Bronchial epithelial cell (primary cell): ENCODE data around the gene FAM171A2. TPM values are rescaled to one million over a fixed set of nuclear protein-coding genes. Genes with fewer than 3 reads are reported as not detected.
A peak's percentile ranks its signal among the peaks of the same experiment; 100 is the strongest.
"Not testable (repeated sequence)": the region's sequence is repeated elsewhere in the genome, so short reads cannot be mapped to it uniquely, and the experiment has no call there.

Experiments used
- DNase-seq: peaks from one replicate; pipeline ENCODE4 v3.0.0-alpha.2; 2010; ENCODE audit warnings: low read depth
- FAIRE-seq: peaks from 2 replicates; lab custom pipeline; 2011; peaks lifted over from hg19 to GRCh38; lab: Jason Lieb, UNC
- H3K27me3 ChIP-seq: 2 replicates; pipeline ENCODE4 v1.5.1; 2011; ENCODE audit warnings: low read length; ENCODE audit not compliant: control insufficient read depth, insufficient read depth
- H3K36me3 ChIP-seq: 2 replicates; pipeline ENCODE4 v1.5.1; 2011; ENCODE audit warnings: low read length; ENCODE audit not compliant: control insufficient read depth, insufficient read depth
- H3K4me3 ChIP-seq: 2 replicates; pipeline ENCODE4 v1.5.1; 2011; ENCODE audit warnings: mild to moderate bottlenecking, low read depth, low read length, control low read depth
- total RNA-seq: library from RNA; depleted of rRNA; stranded (reverse); fragments of >200 nt; gene quantifications from 2 replicates; pipeline ENCODE4 v1.2.1, GENCODE V29; 2014
- TF ChIP-seq, protein P1 (sequence below): IDR thresholded peaks from 2 replicates; pipeline ENCODE4 v1.5.1; 2011; ENCODE audit warnings: mild to moderate bottlenecking, moderate library complexity, low read length, control low read depth, inconsistent platforms; ENCODE audit not compliant: insufficient read depth, severe bottlenecking

FAM171A2 gene
- total RNA-seq, 1 donor from 2014 or later: 0.53 TPM

DNA sequence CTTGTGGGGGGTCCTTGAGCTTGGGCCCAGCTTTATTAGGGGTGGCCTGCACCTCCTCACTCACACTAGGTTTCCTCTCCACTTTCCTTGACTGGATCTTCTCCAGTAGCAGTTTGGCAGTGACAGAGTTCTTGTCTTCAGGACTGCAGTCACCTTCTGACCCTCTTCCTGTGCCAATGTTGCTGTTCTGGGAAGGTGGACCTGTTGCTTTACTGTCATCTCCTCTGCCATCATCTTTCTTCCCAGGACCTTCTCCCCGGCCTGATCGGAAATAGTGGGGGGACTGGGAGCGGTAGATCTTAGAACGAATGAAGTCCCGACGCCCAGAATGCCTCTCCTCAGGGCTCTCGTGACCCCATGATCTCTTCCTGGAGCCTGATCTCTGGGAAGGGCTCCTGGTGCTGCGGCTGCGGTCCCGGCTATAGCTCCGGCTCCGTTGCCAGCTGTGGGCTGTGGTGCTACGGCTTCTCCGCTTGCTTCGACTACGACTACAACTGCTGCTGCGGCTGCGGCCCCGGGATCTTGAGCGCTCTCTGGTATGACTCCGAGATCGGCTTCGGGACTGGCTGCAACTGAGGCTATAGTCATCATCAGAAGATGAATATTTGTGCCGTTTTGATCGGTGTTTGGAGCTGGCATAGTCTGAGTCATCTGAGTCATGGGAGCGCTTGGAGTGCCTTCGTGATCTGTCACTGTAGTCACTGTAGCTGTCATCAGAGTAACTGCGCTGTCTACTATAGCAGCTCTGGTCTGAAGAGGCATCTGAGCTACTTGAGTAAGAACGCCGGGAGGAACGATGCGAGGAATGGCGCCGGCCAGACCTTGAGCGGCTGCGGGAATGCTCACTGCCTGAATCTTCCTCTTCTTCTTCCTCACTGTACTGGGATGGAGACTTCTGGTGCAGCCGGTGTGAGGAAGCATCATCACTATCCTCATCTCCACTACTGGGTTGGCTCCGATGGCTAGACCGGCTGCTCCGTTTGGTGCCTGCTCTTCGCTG lies 35.3 kb upstream of the FAM171A2 start:
- Histone ChIP-seq H3K36me3 (peaks cover 27% of the 10 kb centered on the region), H3K4me3 (no peak overlapping the region), H3K27me3 (no peaks in the 10 kb centered on the region)
- no peak for DNase-seq
- TF ChIP-seq, protein P1, sequence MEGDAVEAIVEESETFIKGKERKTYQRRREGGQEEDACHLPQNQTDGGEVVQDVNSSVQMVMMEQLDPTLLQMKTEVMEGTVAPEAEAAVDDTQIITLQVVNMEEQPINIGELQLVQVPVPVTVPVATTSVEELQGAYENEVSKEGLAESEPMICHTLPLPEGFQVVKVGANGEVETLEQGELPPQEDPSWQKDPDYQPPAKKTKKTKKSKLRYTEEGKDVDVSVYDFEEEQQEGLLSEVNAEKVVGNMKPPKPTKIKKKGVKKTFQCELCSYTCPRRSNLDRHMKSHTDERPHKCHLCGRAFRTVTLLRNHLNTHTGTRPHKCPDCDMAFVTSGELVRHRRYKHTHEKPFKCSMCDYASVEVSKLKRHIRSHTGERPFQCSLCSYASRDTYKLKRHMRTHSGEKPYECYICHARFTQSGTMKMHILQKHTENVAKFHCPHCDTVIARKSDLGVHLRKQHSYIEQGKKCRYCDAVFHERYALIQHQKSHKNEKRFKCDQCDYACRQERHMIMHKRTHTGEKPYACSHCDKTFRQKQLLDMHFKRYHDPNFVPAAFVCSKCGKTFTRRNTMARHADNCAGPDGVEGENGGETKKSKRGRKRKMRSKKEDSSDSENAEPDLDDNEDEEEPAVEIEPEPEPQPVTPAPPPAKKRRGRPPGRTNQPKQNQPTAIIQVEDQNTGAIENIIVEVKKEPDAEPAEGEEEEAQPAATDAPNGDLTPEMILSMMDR: no peak
- FAIRE-seq: peak; percentile 75

DNA sequence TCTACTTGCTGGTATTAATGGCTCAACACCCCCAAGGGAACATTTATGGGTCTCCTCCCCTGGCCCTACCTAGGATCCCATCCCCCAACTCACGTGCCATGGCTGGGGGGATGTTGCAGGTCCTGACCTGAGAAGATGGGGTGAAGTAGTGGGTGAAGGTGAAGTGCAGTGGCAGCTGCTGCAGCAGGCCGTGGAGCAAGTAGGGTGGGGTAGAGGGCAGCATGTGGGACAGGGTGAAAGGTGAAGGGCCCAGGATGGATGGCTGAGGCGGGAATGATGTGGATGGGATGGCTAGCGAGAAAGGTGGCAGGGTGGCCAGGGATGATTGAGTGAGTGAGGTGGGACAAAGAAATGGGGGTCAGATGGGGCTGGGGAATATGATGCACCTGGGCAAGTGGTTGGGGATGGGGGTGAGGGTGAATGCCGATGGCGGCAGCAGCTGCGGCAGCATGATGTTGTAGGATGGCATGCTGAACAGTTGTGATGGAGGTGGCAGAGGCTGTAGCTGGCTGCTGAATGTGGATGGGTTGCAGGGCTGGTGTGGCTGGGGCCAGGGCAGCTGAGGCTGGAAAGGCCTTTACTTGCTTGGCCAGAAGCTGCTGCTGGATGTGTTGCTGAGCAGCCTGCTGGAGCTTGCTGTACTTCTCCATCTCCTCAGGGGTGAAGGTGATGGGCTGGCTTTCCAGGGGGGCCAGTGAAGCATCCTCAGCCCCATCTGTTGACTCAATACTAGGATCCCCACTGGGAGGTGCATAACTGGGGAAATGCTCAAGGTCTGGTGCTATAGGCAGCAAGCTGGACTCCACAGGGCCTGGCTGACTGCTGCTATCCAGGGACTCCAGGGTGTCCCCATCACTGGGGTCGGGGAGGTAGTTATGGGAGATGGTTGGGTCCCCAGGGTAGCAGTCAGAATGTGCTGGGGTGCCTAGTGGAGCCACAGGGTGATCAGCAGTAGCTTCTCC lies 34.1 kb upstream of the FAM171A2 start:
- Histone ChIP-seq H3K36me3 (peaks cover 27% of the 10 kb centered on the region), H3K4me3 (no peak overlapping the region), H3K27me3 (no peaks in the 10 kb centered on the region)
- TF ChIP-seq, protein P1: no peak
- DNase-seq (no peak), FAIRE-seq (no peak)

DNA sequence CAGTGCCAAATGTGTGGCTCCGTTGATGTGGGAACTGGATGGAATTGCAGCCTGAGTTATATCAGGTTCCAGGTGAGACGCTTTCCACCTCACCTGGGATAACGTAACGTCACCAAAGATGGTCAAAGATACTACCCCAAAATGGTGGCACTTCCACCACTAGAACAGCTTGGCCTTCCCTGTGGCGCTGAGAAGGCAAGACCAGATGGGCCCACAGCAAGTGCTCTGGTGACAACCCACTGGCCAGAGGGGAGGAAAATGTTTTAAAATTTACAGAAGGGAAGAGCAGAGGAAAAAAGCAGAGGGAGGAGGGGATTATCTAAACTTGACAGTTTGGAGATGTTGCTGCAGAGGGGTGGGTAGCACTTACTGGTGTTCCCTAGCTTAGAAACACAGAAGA lies 33.3 kb upstream of the FAM171A2 start:
- Histone ChIP-seq H3K4me3 (no peak overlapping the region), H3K27me3 (no peaks in the 10 kb centered on the region), H3K36me3 (peaks cover 27% of the 10 kb centered on the region)
- DNase-seq: no peak
- FAIRE-seq: no peak
- TF ChIP-seq, protein P1: no peak

DNA sequence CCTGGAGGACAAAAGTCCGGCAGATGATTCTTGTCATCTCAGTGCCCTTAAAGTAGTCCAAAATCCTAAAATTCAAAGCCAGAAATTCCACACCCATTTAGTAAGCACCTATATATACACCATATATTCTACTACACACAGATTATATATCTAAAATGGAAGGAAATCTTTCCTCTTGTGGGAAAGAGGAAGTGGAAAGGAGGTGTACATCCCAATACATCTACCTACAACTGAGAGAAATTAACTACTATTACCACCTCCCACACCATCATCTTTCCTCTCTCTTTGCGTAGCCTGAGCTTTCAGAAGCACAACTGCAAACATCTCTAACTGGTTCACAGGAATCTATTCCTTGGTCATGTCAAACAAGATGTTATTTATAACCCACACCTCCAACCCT lies 31.2 kb upstream of the FAM171A2 start:
- Histone ChIP-seq H3K4me3 (no peak overlapping the region), H3K36me3 (peaks cover 18% of the 10 kb centered on the region), H3K27me3 (no peaks in the 10 kb centered on the region)
- TF ChIP-seq, protein P1: no peak
- no peak for FAIRE-seq
- no peak for DNase-seq

DNA sequence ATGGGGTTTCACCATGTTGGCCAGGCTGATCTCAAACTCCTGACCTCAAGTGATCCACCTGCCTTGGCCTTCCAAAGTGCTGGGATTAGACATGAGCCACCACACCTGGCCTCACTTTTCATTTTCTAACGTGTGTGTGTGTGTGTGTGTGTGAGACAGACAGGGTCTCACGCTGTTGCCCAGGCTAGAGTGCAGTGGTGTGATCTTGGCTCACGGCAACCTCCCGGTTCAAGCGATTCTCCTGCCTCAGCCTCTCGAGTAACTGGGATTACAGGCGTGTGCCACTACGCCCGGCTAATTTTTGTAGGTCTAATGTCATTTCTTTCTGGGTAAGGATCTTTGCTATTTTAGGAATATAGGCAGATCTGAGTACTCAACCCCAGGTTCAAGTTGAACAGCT lies 30.5 kb upstream of the FAM171A2 start:
- peaks cover 11% of the 10 kb centered on the region for H3K36me3 ChIP-seq
- H3K4me3 ChIP-seq, FAIRE-seq, DNase-seq, H3K27me3 ChIP-seq: not testable (repeated sequence)
